Panc1 (cell line): Measurements from ENCODE around the gene C19orf38.

Experiments used
- POLR2AphosphoS5 ChIP-seq: IDR thresholded peaks from 2 replicates; pipeline ENCODE4 v1.6.1; 2012; ENCODE audit warnings: mild to moderate bottlenecking, low read depth, low read length, moderate library complexity
- REST ChIP-seq, 2 experiments: IDR thresholded peaks; 2 replicates each; pipeline ENCODE4 v1.6.1; 2011 to 2012; ENCODE audit warnings: low read depth in 2 of 2, control low read depth in 1 of 2, low read length in 1 of 2, mild to moderate bottlenecking in 1 of 2, moderate library complexity in 1 of 2; ENCODE audit not compliant: insufficient read depth in 1 of 2
- SIN3A ChIP-seq: IDR thresholded peaks from 2 replicates; pipeline ENCODE4 v1.6.1; 2012; ENCODE audit warnings: low read depth, mild to moderate bottlenecking, low read length, moderate library complexity, borderline replicate concordance; ENCODE audit not compliant: insufficient read depth
- TCF7L2 ChIP-seq: IDR thresholded peaks from 2 replicates; pipeline ENCODE4 v1.6.1; 2011; ENCODE audit warnings: mild to moderate bottlenecking, low read depth, low read length, inconsistent platforms
- TF ChIP-seq, protein P1 (sequence below): fragments of 450-650 bp; IDR thresholded peaks from 2 replicates; pipeline ENCODE4 v1.5.1; 2017; ENCODE audit warnings: mild to moderate bottlenecking

DNA sequence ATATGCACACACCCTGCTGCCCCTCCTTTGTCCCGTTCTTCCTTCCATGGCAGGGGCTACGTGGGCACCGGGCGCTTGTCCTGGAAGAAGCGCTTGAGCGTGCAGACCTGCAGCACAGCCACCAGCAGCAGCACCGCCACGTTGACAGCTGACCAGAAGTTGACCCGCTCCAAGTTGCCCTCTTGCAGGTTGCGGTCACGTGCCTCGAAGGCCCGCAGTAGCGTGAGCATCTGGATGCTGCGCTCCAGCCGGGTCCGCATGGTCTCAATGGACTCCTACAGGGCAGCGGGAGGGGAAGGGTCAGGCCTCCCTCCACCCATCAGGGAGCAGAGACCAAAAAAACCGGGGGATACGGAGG lies 15.3 kb upstream of the C19orf38 start:
- TF ChIP-seq POLR2AphosphoS5 (0 out of 2 replicates have a peak, but pooled peaks have one; percentile 7), REST (IDR thresholded peaks at IDR 0.05; ENCODE audit: insufficient read depth in 1 of 2, low read depth in 2 of 2, low read length in 1 of 2) (no peak), SIN3A (no peak), TCF7L2 (no peak)
- TF ChIP-seq, protein P1, sequence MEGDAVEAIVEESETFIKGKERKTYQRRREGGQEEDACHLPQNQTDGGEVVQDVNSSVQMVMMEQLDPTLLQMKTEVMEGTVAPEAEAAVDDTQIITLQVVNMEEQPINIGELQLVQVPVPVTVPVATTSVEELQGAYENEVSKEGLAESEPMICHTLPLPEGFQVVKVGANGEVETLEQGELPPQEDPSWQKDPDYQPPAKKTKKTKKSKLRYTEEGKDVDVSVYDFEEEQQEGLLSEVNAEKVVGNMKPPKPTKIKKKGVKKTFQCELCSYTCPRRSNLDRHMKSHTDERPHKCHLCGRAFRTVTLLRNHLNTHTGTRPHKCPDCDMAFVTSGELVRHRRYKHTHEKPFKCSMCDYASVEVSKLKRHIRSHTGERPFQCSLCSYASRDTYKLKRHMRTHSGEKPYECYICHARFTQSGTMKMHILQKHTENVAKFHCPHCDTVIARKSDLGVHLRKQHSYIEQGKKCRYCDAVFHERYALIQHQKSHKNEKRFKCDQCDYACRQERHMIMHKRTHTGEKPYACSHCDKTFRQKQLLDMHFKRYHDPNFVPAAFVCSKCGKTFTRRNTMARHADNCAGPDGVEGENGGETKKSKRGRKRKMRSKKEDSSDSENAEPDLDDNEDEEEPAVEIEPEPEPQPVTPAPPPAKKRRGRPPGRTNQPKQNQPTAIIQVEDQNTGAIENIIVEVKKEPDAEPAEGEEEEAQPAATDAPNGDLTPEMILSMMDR, result no peak
